ENCODE data around the gene MYO1E.

DNA sequence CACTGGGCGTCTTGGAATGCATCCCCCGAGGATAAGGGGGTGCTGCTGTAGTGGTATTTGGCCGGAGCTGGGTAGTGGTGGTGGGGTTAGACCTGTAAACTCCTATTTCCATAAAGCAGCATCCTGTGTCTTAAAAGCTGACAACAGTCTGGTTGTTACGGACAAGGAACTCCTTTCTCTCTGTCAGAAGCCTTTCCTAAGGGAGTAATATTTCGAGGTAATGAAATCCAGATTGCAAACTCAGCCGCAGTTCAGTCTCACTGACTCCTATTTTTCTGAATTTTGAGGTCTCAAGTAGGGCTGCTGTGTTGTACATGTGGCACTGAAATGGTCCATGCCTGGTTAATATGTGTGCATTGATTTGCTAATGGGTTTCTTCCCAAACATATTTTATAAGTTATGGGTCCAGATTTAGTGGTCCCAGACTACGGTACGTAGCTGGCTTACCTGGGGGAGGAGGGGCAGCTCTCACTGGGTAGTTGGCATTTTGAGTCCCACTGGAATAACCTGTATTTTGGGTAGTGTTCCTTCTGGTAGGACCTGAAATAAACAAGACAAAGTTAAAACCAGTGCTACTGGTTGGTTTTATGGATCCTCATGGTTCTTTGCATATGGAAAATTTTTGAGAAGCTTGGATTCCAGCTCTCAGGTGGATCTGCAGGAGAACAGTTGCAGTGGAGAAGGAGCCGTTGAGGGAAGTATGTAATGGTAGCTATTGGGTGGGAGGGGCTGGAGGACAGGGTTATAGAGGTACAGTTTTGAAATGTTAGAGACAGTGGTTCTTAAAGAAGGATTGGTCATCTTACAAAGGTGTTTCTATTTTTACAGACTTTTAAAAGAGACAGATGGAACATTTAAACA, 214.6 kb downstream of the MYO1E start:
- TF ChIP-seq, protein P1, sequence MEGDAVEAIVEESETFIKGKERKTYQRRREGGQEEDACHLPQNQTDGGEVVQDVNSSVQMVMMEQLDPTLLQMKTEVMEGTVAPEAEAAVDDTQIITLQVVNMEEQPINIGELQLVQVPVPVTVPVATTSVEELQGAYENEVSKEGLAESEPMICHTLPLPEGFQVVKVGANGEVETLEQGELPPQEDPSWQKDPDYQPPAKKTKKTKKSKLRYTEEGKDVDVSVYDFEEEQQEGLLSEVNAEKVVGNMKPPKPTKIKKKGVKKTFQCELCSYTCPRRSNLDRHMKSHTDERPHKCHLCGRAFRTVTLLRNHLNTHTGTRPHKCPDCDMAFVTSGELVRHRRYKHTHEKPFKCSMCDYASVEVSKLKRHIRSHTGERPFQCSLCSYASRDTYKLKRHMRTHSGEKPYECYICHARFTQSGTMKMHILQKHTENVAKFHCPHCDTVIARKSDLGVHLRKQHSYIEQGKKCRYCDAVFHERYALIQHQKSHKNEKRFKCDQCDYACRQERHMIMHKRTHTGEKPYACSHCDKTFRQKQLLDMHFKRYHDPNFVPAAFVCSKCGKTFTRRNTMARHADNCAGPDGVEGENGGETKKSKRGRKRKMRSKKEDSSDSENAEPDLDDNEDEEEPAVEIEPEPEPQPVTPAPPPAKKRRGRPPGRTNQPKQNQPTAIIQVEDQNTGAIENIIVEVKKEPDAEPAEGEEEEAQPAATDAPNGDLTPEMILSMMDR (IDR thresholded peaks at IDR 0.05): no peak
- TF ChIP-seq POLR2A (IDR thresholded peaks at IDR 0.05) (no peak), POLR2AphosphoS5 (IDR thresholded peaks at IDR 0.05) (no peak), EP300 (IDR thresholded peaks at IDR 0.05; ENCODE audit: low read depth) (no peak)

Data from transverse colon (tissue), 4 donors.